Type B pancreatic cell (in vitro differentiated cells): ENCODE data around the gene RAB3C. TPM values are rescaled to one million over a fixed set of nuclear protein-coding genes. Genes with fewer than 3 reads are reported as not detected.
"Not testable (repeated sequence)": the region's sequence is repeated elsewhere in the genome, so short reads cannot be mapped to it uniquely, and the experiment has no call there.

ENCODE experiments used
- DNase-seq: peaks from one replicate; pipeline ENCODE4 v3.0.0; 2021; ENCODE audit warnings: mixed read lengths; ENCODE audit not compliant: unreplicated experiment; ENCODE audit errors: extremely low spot score
- H3K27ac Mint-ChIP-seq: 2 replicates; pipeline ENCODE4 v1.8.0; 2021; ENCODE audit warnings: mild to moderate bottlenecking, mixed read lengths
- H3K27me3 Mint-ChIP-seq: 2 replicates; pipeline ENCODE4 v1.8.0; 2021; ENCODE audit warnings: mixed read lengths
- H3K36me3 Mint-ChIP-seq: 2 replicates; pipeline ENCODE4 v1.8.0; 2021; ENCODE audit warnings: mixed read lengths
- H3K4me1 Mint-ChIP-seq: one replicate; pipeline ENCODE4 v1.8.0; 2021; ENCODE audit warnings: mixed read lengths; ENCODE audit not compliant: unreplicated experiment
- H3K4me3 Mint-ChIP-seq: 2 replicates; pipeline ENCODE4 v1.8.0; 2021; ENCODE audit warnings: mild to moderate bottlenecking, mixed read lengths
- H3K9me3 Mint-ChIP-seq: 2 replicates; pipeline ENCODE4 v1.8.0; 2021; ENCODE audit warnings: mixed read lengths
- CTCF ChIP-seq: fragments of 200-600 bp; sonication (generic); conservative IDR thresholded peaks from 2 replicates; pipeline ENCODE4 v1.5.0; 2021; ENCODE audit warnings: antibody characterized with exemption, mild to moderate bottlenecking
- total RNA-seq: library from RNA; stranded (reverse); gene quantifications from 2 replicates; pipeline ENCODE4 v1.2.1, GENCODE V29; 2021; ENCODE audit warnings: low replicate concordance

Gene RAB3C
- total RNA-seq, 1 donor from 2014 or later = 10.1 TPM

- Mint-ChIP-seq H3K9me3 (peaks cover 20% of the 10 kb centered on the region), H3K36me3 (no peaks in the 10 kb centered on the region), H3K27me3 (no peaks in the 10 kb centered on the region), H3K4me1 (no peaks in the 10 kb centered on the region), H3K4me3 (no peak overlapping the region), H3K27ac (no peak overlapping the region)
- DNase-seq = no peak
- no peak for TF ChIP-seq CTCF
Observed at GRCh38 chr5:58599217-58599616, 16.3 kb downstream of the RAB3C start.

GRCh38 chr5:58600613-58601012, 17.7 kb downstream of the RAB3C start:
- H3K4me1 Mint-ChIP-seq, DNase-seq, H3K27me3 Mint-ChIP-seq, H3K36me3 Mint-ChIP-seq, H3K4me3 Mint-ChIP-seq, H3K27ac Mint-ChIP-seq: not testable (repeated sequence)
- peaks cover 20% of the 10 kb centered on the region for H3K9me3 Mint-ChIP-seq

- H3K27ac Mint-ChIP-seq, H3K4me1 Mint-ChIP-seq, H3K27me3 Mint-ChIP-seq, DNase-seq, H3K4me3 Mint-ChIP-seq, H3K36me3 Mint-ChIP-seq: not testable (repeated sequence)
- peaks cover 21% of the 10 kb centered on the region for H3K9me3 Mint-ChIP-seq
Observed at GRCh38 chr5:58602889-58603288, 20.0 kb downstream of the RAB3C start.

- DNase-seq = no peak
- Mint-ChIP-seq H3K4me3 (no peak overlapping the region), H3K4me1 (no peaks in the 10 kb centered on the region), H3K27me3 (no peaks in the 10 kb centered on the region), H3K36me3 (no peaks in the 10 kb centered on the region), H3K9me3 (peaks cover 27% of the 10 kb centered on the region), H3K27ac (no peak overlapping the region)
- TF ChIP-seq CTCF = no peak
Observed at GRCh38 chr5:58606064-58606463, 23.2 kb downstream of the RAB3C start.

GRCh38 chr5:58615972-58616371, 33.1 kb downstream of the RAB3C start:
- TF ChIP-seq CTCF = no peak
- no peaks in the 10 kb centered on the region for H3K9me3 Mint-ChIP-seq
- no peak overlapping the region for H3K27ac Mint-ChIP-seq
- H3K36me3 Mint-ChIP-seq = no peaks in the 10 kb centered on the region
- no peak for DNase-seq
- H3K27me3 Mint-ChIP-seq = no peaks in the 10 kb centered on the region
- no peak overlapping the region for H3K4me3 Mint-ChIP-seq
- H3K4me1 Mint-ChIP-seq = no peaks in the 10 kb centered on the region

GRCh38 chr5:58617241-58617640, 34.4 kb downstream of the RAB3C start:
- no peak for TF ChIP-seq CTCF
- Mint-ChIP-seq H3K36me3 (no peaks in the 10 kb centered on the region), H3K9me3 (no peaks in the 10 kb centered on the region), H3K27ac (no peak overlapping the region), H3K27me3 (no peaks in the 10 kb centered on the region), H3K4me1 (no peaks in the 10 kb centered on the region), H3K4me3 (no peak overlapping the region)
- no peak for DNase-seq

- Mint-ChIP-seq H3K27me3 (no peaks in the 10 kb centered on the region), H3K4me3 (no peak overlapping the region), H3K27ac (no peak overlapping the region), H3K4me1 (peaks cover 6% of the 10 kb centered on the region), H3K36me3 (no peaks in the 10 kb centered on the region), H3K9me3 (no peaks in the 10 kb centered on the region)
- no peak for DNase-seq
- TF ChIP-seq CTCF = no peak
Observed at GRCh38 chr5:58620336-58620735, 37.5 kb downstream of the RAB3C start.
